Spleen (tissue), 11 donors: ENCODE results near the gene FBN3. TPM values are rescaled to one million over a fixed set of nuclear protein-coding genes. Genes with fewer than 3 reads are reported as not detected.

Experiments
- DNase-seq: peaks from one replicate; pipeline ENCODE4 v3.0.0-alpha.2; 2020
- H3K27ac ChIP-seq, 8 donors: fragments of 200-600 bp; sonication (generic) in 7 of 8; 1 replicate in 4 of 8; 2 replicates in 4 of 8; pipeline versions ENCODE4 v1.5.0 to v1.8.0; 2016 to 2021; ENCODE audit warnings: inconsistent platforms in 4 of 8, mild to moderate bottlenecking in 4 of 8, moderate library complexity in 1 of 8
- H3K27me3 ChIP-seq, 7 donors: fragments of 200-600 bp; sonication (generic) in 6 of 7; replicated peaks in 1 of 7; 1 replicate in 4 of 7; 2 replicates in 3 of 7; pipeline versions ENCODE4 v1.5.0 to v1.8.0; 2016 to 2021; ENCODE audit warnings: inconsistent platforms in 3 of 7, mild to moderate bottlenecking in 1 of 7
- H3K36me3 ChIP-seq, 6 donors: fragments of 200-600 bp; sonication (generic) in 5 of 6; 1 replicate in 4 of 6; 2 replicates in 2 of 6; pipeline versions ENCODE4 v1.5.0 to v1.8.0; 2016 to 2021; ENCODE audit warnings: inconsistent platforms in 2 of 6
- H3K4me1 ChIP-seq, 6 donors: fragments of 200-600 bp; sonication (generic) in 5 of 6; 1 replicate in 3 of 6; 2 replicates in 3 of 6; pipeline versions ENCODE4 v1.5.0 to v1.8.0; 2016 to 2021; ENCODE audit warnings: inconsistent platforms in 3 of 6
- H3K4me3 ChIP-seq, 8 donors: fragments of 200-600 bp; sonication (generic) in 7 of 8; 1 replicate in 4 of 8; 2 replicates in 4 of 8; pipeline versions ENCODE4 v1.5.0 to v1.8.0; 2016 to 2021; ENCODE audit warnings: inconsistent platforms in 4 of 8, mild to moderate bottlenecking in 4 of 8, moderate library complexity in 2 of 8
- H3K9me3 ChIP-seq, 8 donors: fragments of 200-600 bp; sonication (generic) in 7 of 8; 1 replicate in 4 of 8; 2 replicates in 4 of 8; pipeline versions ENCODE4 v1.5.0 to v1.8.0; 2016 to 2021; ENCODE audit warnings: inconsistent platforms in 4 of 8
- CTCF ChIP-seq, 11 experiments: fragments of 200-600 bp in 7 of 11; fragments of 450-650 bp in 4 of 11; sonication (generic) in 4 of 11; IDR thresholded peaks in 8 of 11; conservative IDR thresholded peaks in 3 of 11; 1 replicate in 7 of 11; 2 replicates in 4 of 11; pipeline versions ENCODE4 v1.4.0 to v1.8.0; 2016 to 2021; ENCODE audit warnings: antibody characterized with exemption in 11 of 11, inconsistent platforms in 4 of 11, mild to moderate bottlenecking in 1 of 11
- POLR2A ChIP-seq, 3 donors: fragments of 450-650 bp; IDR thresholded peaks; one replicate each; pipeline ENCODE4 v1.5.1; 2017; ENCODE audit warnings: antibody characterized with exemption in 3 of 3, mild to moderate bottlenecking in 1 of 3
- POLR2AphosphoS5 ChIP-seq, 3 donors: sonication (generic); formaldehyde crosslinking; IDR thresholded peaks; one replicate each; pipeline ENCODE4 v1.5.1; 2017; ENCODE audit warnings: antibody characterized with exemption in 3 of 3
- WGBS, 5 donors: extraction: QIAGEN DNeasy Blood & Tissue Kit in 3 of 5; methylation state at CpG; one replicate each; pipeline versions ENCODE4 v1.1.5 to v1.1.7; 2013 to 2018; 5-methylcytosine and 5-hydroxymethylcytosine counted together
- intact Hi-C: fragments of 100-400 bp; cut with DNase I; formaldehyde crosslinking; loops from one replicate; pipeline ENCODE4 v1.15.0; 2023; ENCODE audit warnings: low total_unique reads
- polyA plus RNA-seq, 3 donors: library from polyadenylated mRNA; stranded (reverse); fragments of 200-250 nt; gene quantifications; one replicate each; pipeline ENCODE4 v1.2.1, GENCODE V29; 2013
- total RNA-seq, 7 donors: library from RNA; depleted of rRNA in 3 of 7; stranded (reverse); fragments of >200 nt in 3 of 7; fragmentation: NEBNext Ultra II Directional in 4 of 7; extraction: Animal tissue kit (Norgen Biotek cat#: 25700) in 4 of 7; gene quantifications; one replicate each; pipeline versions ENCODE4 v1.1.0 to v1.2.1, GENCODE V29; 2016 to 2021
- donor health status: healthy with polysubstance abuse.
- donor health status: DM: no; HTN: no; CAD: no; lungs with moderate emphysema.
- donor health status: DM: no; HTN: no; CAD: no.
- donor health status: Bipolar disorder and iron deficiency.
- donor health status: healthy.
- donor health status: DM: no; HTN: no; CAD: no.
- donor health status: DM: yes; HTN: yes; CAD: no.

The FBN3 gene
- total and polyA plus RNA-seq, 10 donors = 0.02 TPM; not detected in 9

GRCh38 chr19:8115805-8116396 lies 33.5 kb downstream of the FBN3 start:
- Histone ChIP-seq H3K9me3 (no peaks in the 10 kb centered on the region), H3K4me1 (no peaks in the 10 kb centered on the region), H3K36me3 (no peaks in the 10 kb centered on the region), H3K4me3 (no peak overlapping the region), H3K27me3 (peaks cover 0 to 15% (median 3%) of the 10 kb centered on the region in 7 donors), H3K27ac (no peak overlapping the region)
- 76 to 92% (median 83%) methylated on average over 6 of the region's 6 CpGs for WGBS, 5 donors
- DNase-seq = no peak
- TF ChIP-seq CTCF (IDR thresholded peaks at IDR 0.05 in 8 of 11, conservative IDR thresholded peaks at IDR 0.05 in 3 of 11) = no peak
- TF ChIP-seq POLR2A (IDR thresholded peaks at IDR 0.05) = no peak
- TF ChIP-seq POLR2AphosphoS5 (IDR thresholded peaks at IDR 0.05) = no peak
- intact Hi-C loops = no loop called here

GRCh38 chr19:8113017-8113416 lies 36.4 kb downstream of the FBN3 start:
- no peak for DNase-seq
- WGBS, 5 donors = 64 to 71% (median 67%) methylated on average over 5 of the region's 5 CpGs
- Histone ChIP-seq H3K27me3 (peaks cover 0 to 42% (median 3%) of the 10 kb centered on the region in 7 donors), H3K4me1 (no peaks in the 10 kb centered on the region), H3K9me3 (peaks cover 0 to 12% (median 0%) of the 10 kb centered on the region in 8 donors), H3K36me3 (no peaks in the 10 kb centered on the region), H3K4me3 (no peak overlapping the region), H3K27ac (no peak overlapping the region)
- intact Hi-C loops = no loop called here
- TF ChIP-seq POLR2A (IDR thresholded peaks at IDR 0.05) = no peak
- no peak for TF ChIP-seq CTCF (IDR thresholded peaks at IDR 0.05 in 8 of 11, conservative IDR thresholded peaks at IDR 0.05 in 3 of 11)
- no peak for TF ChIP-seq POLR2AphosphoS5 (IDR thresholded peaks at IDR 0.05)

- 75 to 87% (median 80%) methylated on average over 15 to 16 of the region's 16 CpGs; no CpG with 5 or more reads in 1 of the 5 donors for WGBS, 5 donors
- H3K4me3 ChIP-seq = no peak overlapping the region
- H3K36me3 ChIP-seq = no peaks in the 10 kb centered on the region
- intact Hi-C loops = no loop called here
- DNase-seq = no peak
- TF ChIP-seq POLR2A (IDR thresholded peaks at IDR 0.05) (no peak), CTCF (IDR thresholded peaks at IDR 0.05 in 8 of 11, conservative IDR thresholded peaks at IDR 0.05 in 3 of 11) (no peak)
- peaks cover 0 to 12% (median 0%) of the 10 kb centered on the region in 8 donors for H3K9me3 ChIP-seq
- H3K27me3 ChIP-seq = peaks cover 0 to 51% (median 3%) of the 10 kb centered on the region in 7 donors
- no peak overlapping the region for H3K27ac ChIP-seq
- H3K4me1 ChIP-seq = no peaks in the 10 kb centered on the region
Measured at GRCh38 chr19:8111376-8111775, 38.0 kb downstream of the FBN3 start.

GRCh38 chr19:8110931-8111330 lies 38.5 kb downstream of the FBN3 start:
- WGBS, 5 donors = 89 to 97% (median 92%) methylated on average over 7 to 16 of the region's 16 CpGs

More at GRCh38 chr19:8110931-8111330, 38.5 kb downstream of the FBN3 start:
- H3K36me3 ChIP-seq = no peaks in the 10 kb centered on the region
- H3K4me1 ChIP-seq = no peaks in the 10 kb centered on the region
- no peak overlapping the region for H3K4me3 ChIP-seq
- intact Hi-C loops = no loop called here
- no peak for DNase-seq
- peaks cover 0 to 55% (median 3%) of the 10 kb centered on the region in 7 donors for H3K27me3 ChIP-seq
- TF ChIP-seq CTCF (IDR thresholded peaks at IDR 0.05 in 8 of 11, conservative IDR thresholded peaks at IDR 0.05 in 3 of 11) (no peak), POLR2A (IDR thresholded peaks at IDR 0.05) (no peak), POLR2AphosphoS5 (IDR thresholded peaks at IDR 0.05) (no peak)
- H3K9me3 ChIP-seq = peaks cover 0 to 12% (median 0%) of the 10 kb centered on the region in 8 donors
- H3K27ac ChIP-seq = no peak overlapping the region
